OCI-LY7 (cell line): ENCODE measurements around the gene ACTN1. TPM values are rescaled to one million over a fixed set of nuclear protein-coding genes. Genes with fewer than 3 reads are reported as not detected.

Experiments used
- BruUV-seq: library from RNA; stranded (reverse); fragments of 400-500 nt; replicated peaks from 2 replicates; lab custom pipeline; 2021; lab: Mats Ljungman, UMichigan
- CTCF ChIA-PET: fragments of 300-600 bp; sonication (Branson Sonifier 250); formaldehyde crosslinking; loops from one replicate; lab custom pipeline; 2022; ENCODE audit warnings: antibody characterized with exemption; ENCODE audit not compliant: unreplicated experiment; lab: Charles Lee
- POLR2A ChIA-PET: fragments of 300-600 bp; sonication (Branson Sonifier 250); formaldehyde crosslinking; loops from one replicate; lab custom pipeline; 2022; ENCODE audit warnings: antibody characterized with exemption; lab: Charles Lee
- DNase-seq: peaks from one replicate; pipeline ENCODE4 v3.0.0-alpha.2; 2015; ENCODE audit warnings: low spot score
- H2AFZ ChIP-seq: fragments of 200-600 bp; sonication (generic), shearing (Covaris generic); 2 replicates; pipeline ENCODE4 v1.6.1; 2014; ENCODE audit warnings: mild to moderate bottlenecking, antibody characterized with exemption, low read length, moderate library complexity
- H3K27ac ChIP-seq: fragments of 200-600 bp; sonication (generic); 2 replicates; pipeline ENCODE4 v1.5.1; 2014; ENCODE audit warnings: mixed run types, low read depth, mild to moderate bottlenecking, moderate library complexity, low read length, inconsistent platforms; ENCODE audit not compliant: poor library complexity, severe bottlenecking
- H3K36me3 ChIP-seq: fragments of 200-600 bp; sonication (generic); 2 replicates; pipeline ENCODE4 v1.6.1; 2014; ENCODE audit warnings: mild to moderate bottlenecking, antibody characterized with exemption, low read length, moderate library complexity, mixed read lengths; ENCODE audit not compliant: insufficient read depth
- H3K4me1 ChIP-seq: fragments of 200-600 bp; sonication (generic); 2 replicates; pipeline ENCODE4 v1.5.1; 2014; ENCODE audit warnings: mild to moderate bottlenecking, low read length; ENCODE audit not compliant: insufficient read depth, poor library complexity, severe bottlenecking
- H3K4me2 ChIP-seq: fragments of 200-600 bp; sonication (generic); 2 replicates; pipeline ENCODE4 v1.6.1; 2014; ENCODE audit warnings: mild to moderate bottlenecking, low read length
- H3K4me3 ChIP-seq: fragments of 200-600 bp; sonication (generic); 2 replicates; pipeline ENCODE4 v1.5.1; 2014; ENCODE audit warnings: mild to moderate bottlenecking, low read depth, low read length; ENCODE audit not compliant: poor library complexity, severe bottlenecking
- H3K79me2 ChIP-seq: fragments of 200-600 bp; sonication (generic); 2 replicates; pipeline ENCODE4 v1.6.1; 2016; ENCODE audit warnings: low read depth, mild to moderate bottlenecking, low read length, moderate library complexity, mixed read lengths; ENCODE audit not compliant: insufficient read depth
- H3K9me2 ChIP-seq: fragments of 200-600 bp; sonication (generic); 2 replicates; pipeline ENCODE4 v1.6.1; 2016; ENCODE audit warnings: mild to moderate bottlenecking, low read length, mixed read lengths; ENCODE audit not compliant: insufficient read depth
- H3K9me3 ChIP-seq: fragments of 200-600 bp; sonication (generic); 2 replicates; pipeline ENCODE4 v1.6.1; 2014; ENCODE audit warnings: mild to moderate bottlenecking, mixed run types, low read length, mixed read lengths
- H4K20me1 ChIP-seq: fragments of 200-600 bp; sonication (generic); 2 replicates; pipeline ENCODE4 v1.6.1; 2014; ENCODE audit warnings: mild to moderate bottlenecking, antibody characterized with exemption, low read length, moderate library complexity, mixed read lengths; ENCODE audit not compliant: insufficient read depth
- EZH2phosphoT487 ChIP-seq: fragments of 200-600 bp; sonication (generic); IDR thresholded peaks from 2 replicates; pipeline ENCODE4 v1.6.1; 2018; ENCODE audit warnings: low read depth, borderline replicate concordance, mild to moderate bottlenecking, mixed run types, antibody characterized with exemption, low read length, moderate library complexity, mixed read lengths
- intact Hi-C: fragments of 100-400 bp; cut with micrococcal nuclease; formaldehyde crosslinking; loops from one replicate; pipeline ENCODE4 v1.10.0; 2022; ENCODE audit not compliant: unreplicated experiment
- total RNA-seq, 2 experiments: library from RNA; depleted of rRNA in 1 of 2; stranded (reverse); fragments of >200 nt in 1 of 2; shearing (Covaris generic) in 1 of 2; gene quantifications; 2 replicates each; pipeline ENCODE4 v1.2.3, GENCODE V29; 2014 to 2022
- TF ChIP-seq, protein P1 (sequence below): fragments of 200-600 bp; sonication (generic); conservative IDR thresholded peaks from 2 replicates; pipeline ENCODE4 v1.5.1; 2014; ENCODE audit warnings: mild to moderate bottlenecking, antibody characterized with exemption, low read length, moderate library complexity, mixed read lengths

ACTN1 gene
- total RNA-seq, 2 experiments from 2014 or later, result 0.51 to 1.8 TPM

DNA sequence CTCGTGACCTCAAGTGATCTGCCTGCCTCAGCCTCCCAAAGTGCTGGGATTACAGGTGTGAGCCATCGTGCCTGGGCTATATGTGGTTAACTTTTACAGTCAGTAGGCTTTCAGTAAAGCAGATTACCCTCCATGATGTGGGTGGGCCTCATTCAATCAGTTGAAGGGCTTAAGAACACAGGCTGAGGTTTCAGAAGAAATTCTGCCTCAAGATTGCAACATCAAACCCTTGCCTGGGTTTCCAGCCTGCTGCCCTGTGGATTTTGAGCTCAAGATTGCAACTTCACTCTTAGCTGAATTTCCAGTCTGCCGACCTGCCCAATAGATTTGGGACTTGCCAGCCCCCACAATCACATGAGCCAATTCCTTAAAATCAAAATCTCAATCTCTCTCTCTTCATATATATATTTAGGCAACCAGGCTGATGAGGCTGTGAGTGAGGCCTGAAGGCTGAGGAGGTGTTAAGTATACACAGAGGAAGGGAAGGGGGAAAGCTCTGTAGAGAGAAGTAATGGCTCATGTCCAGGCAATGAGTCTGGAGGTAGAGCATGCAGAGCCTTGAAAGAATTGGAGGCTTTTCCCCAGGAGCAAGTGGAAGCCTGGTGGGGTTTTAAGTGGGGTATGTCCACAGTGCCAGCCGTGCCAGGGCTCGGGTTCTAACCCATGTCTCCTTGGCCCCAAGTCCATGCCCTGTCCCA, 33.3 kb upstream of the ACTN1 start:
- no TSS peak for BruUV-seq
- CTCF ChIA-PET, result no interaction called here
- no peak for TF ChIP-seq EZH2phosphoT487
- TF ChIP-seq, protein P1, sequence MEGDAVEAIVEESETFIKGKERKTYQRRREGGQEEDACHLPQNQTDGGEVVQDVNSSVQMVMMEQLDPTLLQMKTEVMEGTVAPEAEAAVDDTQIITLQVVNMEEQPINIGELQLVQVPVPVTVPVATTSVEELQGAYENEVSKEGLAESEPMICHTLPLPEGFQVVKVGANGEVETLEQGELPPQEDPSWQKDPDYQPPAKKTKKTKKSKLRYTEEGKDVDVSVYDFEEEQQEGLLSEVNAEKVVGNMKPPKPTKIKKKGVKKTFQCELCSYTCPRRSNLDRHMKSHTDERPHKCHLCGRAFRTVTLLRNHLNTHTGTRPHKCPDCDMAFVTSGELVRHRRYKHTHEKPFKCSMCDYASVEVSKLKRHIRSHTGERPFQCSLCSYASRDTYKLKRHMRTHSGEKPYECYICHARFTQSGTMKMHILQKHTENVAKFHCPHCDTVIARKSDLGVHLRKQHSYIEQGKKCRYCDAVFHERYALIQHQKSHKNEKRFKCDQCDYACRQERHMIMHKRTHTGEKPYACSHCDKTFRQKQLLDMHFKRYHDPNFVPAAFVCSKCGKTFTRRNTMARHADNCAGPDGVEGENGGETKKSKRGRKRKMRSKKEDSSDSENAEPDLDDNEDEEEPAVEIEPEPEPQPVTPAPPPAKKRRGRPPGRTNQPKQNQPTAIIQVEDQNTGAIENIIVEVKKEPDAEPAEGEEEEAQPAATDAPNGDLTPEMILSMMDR, result no peak
- intact Hi-C loops, result loop anchor here (10.0 kb wide), 1 partner anchor 98 kb away; no protein-coding TSS in a partner anchor
- Histone ChIP-seq H3K36me3 (no peaks in the 10 kb centered on the region), H3K4me3 (no peak overlapping the region), H3K27ac (no peak overlapping the region), H3K9me2 (no peaks in the 10 kb centered on the region), H4K20me1 (no peaks in the 10 kb centered on the region), H3K9me3 (no peaks in the 10 kb centered on the region), H3K79me2 (no peaks in the 10 kb centered on the region), H3K4me2 (no peak overlapping the region), H2AFZ (no peak overlapping the region), H3K4me1 (no peaks in the 10 kb centered on the region)
- POLR2A ChIA-PET, result interaction anchor here (1.6 kb wide), 1 partner anchor 23 kb away, joined by 3 read pairs; no protein-coding TSS in a partner anchor
- DNase-seq, result no peak

DNA sequence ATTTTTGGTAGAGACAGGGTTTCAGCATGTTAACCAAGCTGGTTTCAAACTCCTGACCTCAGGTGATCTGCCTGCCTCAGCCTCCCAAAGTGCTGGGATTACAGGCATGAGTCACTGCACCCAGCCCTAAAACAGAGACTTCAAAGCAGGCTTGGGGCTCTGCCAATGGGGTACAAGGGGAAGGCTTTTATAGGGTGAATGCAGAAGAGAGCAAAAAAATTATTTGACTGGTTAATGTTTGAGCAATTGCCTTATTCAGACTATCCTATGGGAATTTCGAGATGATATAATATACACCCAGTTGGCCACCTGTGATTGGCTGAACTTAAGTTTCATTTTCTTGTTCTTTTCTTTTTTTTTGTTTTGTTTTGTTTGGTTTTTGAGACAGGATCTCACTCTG, 31.5 kb upstream of the ACTN1 start:
- H4K20me1 ChIP-seq, result no peaks in the 10 kb centered on the region
- no peaks in the 10 kb centered on the region for H3K36me3 ChIP-seq
- ChIA-PET POLR2A (no interaction called here), CTCF (no interaction called here)
- no peak overlapping the region for H3K27ac ChIP-seq
- H3K4me2 ChIP-seq, result no peak overlapping the region
- no peaks in the 10 kb centered on the region for H3K9me2 ChIP-seq
- no TSS peak for BruUV-seq
- no peaks in the 10 kb centered on the region for H3K9me3 ChIP-seq
- H3K79me2 ChIP-seq, result no peaks in the 10 kb centered on the region
- TF ChIP-seq, protein P1, result no peak
- no peak for TF ChIP-seq EZH2phosphoT487
- intact Hi-C loops, result loop anchor here (10.0 kb wide), 1 partner anchor 96 kb away; no protein-coding TSS in a partner anchor
- H3K4me1 ChIP-seq, result no peaks in the 10 kb centered on the region
- H3K4me3 ChIP-seq, result no peak overlapping the region
- DNase-seq, result no peak
- no peak overlapping the region for H2AFZ ChIP-seq

DNA sequence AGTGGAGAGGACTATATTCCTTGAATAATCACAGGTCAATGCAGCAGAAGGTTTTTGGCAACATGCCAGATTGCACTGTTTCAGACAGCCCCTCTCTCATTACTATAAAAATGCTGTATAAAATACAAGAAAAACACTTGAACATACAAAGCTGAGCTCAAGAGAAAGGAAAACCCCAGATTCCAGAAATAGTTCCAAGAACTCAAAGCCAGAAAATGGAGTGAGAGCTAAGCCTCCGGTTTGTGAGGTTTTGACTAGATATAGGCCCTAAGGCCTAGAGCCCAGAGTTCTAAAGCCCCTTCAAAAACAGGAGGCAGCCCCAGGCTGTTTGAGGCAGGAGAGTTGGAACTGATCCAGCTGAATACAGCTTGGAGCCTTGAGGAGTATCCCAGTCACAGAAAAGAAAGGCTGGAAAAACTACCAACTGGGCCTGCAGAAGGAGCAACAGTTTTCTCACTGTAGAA, 29.4 kb upstream of the ACTN1 start:
- no peak for TF ChIP-seq EZH2phosphoT487
- TF ChIP-seq, protein P1, result no peak
- Histone ChIP-seq H3K4me2 (no peak overlapping the region), H3K79me2 (no peaks in the 10 kb centered on the region), H3K9me2 (no peaks in the 10 kb centered on the region), H3K4me3 (no peak overlapping the region), H3K36me3 (no peaks in the 10 kb centered on the region), H3K9me3 (no peaks in the 10 kb centered on the region), H3K27ac (no peak overlapping the region), H2AFZ (no peak overlapping the region), H4K20me1 (no peaks in the 10 kb centered on the region), H3K4me1 (no peaks in the 10 kb centered on the region)
- intact Hi-C loops, result no loop called here
- CTCF ChIA-PET, result no interaction called here
- no TSS peak for BruUV-seq
- POLR2A ChIA-PET, result no interaction called here
- DNase-seq, result no peak
